Neural crest cell (in vitro differentiated cells): Measurements from ENCODE around the gene GPBAR1. TPM values are rescaled to one million over a fixed set of nuclear protein-coding genes. Genes with fewer than 3 reads are reported as not detected.
A peak's percentile ranks its signal among the peaks of the same experiment; 100 is the strongest.

Experiments
- DNase-seq: peaks from one replicate; pipeline ENCODE4 v3.0.0; 2021; ENCODE audit warnings: low read depth, mixed read lengths, low spot score
- H3K27ac Mint-ChIP-seq: one replicate; pipeline ENCODE4 v1.8.0; 2021; ENCODE audit warnings: mild to moderate bottlenecking, mixed read lengths; ENCODE audit not compliant: unreplicated experiment
- H3K27me3 Mint-ChIP-seq: 2 replicates; pipeline ENCODE4 v1.8.0; 2021; ENCODE audit warnings: low read depth, mild to moderate bottlenecking, mixed read lengths
- H3K36me3 Mint-ChIP-seq: 2 replicates; pipeline ENCODE4 v1.8.0; 2021; ENCODE audit warnings: low read depth, mild to moderate bottlenecking, mixed read lengths
- H3K4me1 Mint-ChIP-seq: 2 replicates; pipeline ENCODE4 v1.8.0; 2021; ENCODE audit warnings: mixed read lengths
- H3K4me3 Mint-ChIP-seq: one replicate; pipeline ENCODE4 v1.8.0; 2021; ENCODE audit warnings: mild to moderate bottlenecking, mixed read lengths
- H3K9me3 Mint-ChIP-seq: 2 replicates; pipeline ENCODE4 v1.8.0; 2021; ENCODE audit warnings: mixed read lengths
- total RNA-seq: library from RNA; stranded (reverse); gene quantifications from 2 replicates; pipeline ENCODE4 v1.2.1, GENCODE V29; 2021
- TF ChIP-seq, protein P1 (sequence below): fragments of 200-600 bp; sonication (generic); conservative IDR thresholded peaks from 2 replicates; pipeline ENCODE4 v1.5.0; 2021; ENCODE audit warnings: antibody characterized with exemption, mild to moderate bottlenecking

The GPBAR1 gene
- total RNA-seq, 1 donor from 2014 or later, result 0.14 TPM

DNA sequence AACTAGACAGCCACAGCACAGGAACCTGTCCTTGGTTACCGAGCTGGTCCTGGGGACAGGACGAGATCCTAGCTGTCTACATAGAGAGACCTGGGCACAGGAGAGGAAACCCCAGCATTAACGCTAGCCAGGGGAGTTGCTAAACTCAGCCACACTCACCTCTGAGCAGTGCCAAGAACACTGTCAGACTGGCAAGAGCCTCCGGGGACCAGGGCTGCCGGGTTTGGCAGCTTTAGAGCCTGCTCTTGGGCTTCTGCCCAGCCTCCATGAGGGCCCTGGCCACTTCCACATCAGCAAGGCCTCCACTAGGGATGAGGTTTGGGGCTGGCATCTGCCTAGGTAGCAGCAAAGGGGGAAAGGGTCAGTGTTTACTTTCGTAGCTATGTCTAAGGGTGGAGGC lies 24.8 kb downstream of the GPBAR1 start:
- DNase-seq, result no peak

DNA sequence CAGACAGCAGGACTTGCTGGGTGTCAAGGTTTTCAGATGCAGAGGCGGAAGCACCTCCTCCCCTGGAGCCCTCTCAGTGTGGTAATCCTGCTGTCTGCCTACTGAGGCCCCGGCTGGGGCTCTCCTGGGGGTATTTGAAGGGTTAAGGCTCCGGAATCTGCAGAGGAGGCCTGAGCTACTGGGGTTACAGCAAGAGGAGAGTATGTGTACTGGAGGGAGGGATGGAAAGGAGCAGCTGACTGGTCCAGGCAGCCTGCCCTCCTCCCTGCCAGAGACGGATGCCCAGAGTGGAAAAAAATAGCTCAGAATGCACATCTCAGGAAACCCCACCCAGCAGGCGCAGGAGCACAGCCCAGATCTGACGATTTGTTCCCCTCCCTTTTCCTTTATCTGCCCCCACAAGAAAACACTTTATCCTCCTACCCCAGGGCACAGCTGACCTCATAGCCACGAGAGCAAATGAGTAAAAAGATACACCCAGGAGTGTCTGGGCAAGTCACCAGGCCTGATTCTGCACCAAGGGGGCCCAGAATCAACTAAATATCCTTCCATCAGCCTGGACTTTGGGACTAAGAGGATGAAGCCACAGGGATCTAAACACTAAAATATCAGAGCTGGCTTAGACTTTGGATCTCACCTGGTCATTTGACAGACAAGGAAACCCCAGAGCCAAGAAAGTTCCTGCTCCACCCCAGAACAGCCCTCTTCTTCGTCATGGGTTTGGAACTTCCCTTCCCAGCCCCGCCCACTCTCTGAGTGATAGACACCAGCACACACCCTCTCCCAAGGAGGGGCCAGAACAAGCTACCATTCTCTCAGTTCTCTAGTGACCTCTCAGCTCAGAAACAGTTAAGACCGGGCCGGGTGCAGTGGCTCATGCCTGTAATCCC lies 26.0 kb downstream of the GPBAR1 start:
- peaks cover 28% of the 10 kb centered on the region for H3K4me1 Mint-ChIP-seq
- H3K4me3 Mint-ChIP-seq, result peak overlapping the region; percentile 16
- H3K27me3 Mint-ChIP-seq, result no peaks in the 10 kb centered on the region
- DNase-seq, result peak; percentile 34
- H3K9me3 Mint-ChIP-seq, result no peaks in the 10 kb centered on the region
- TF ChIP-seq, protein P1, sequence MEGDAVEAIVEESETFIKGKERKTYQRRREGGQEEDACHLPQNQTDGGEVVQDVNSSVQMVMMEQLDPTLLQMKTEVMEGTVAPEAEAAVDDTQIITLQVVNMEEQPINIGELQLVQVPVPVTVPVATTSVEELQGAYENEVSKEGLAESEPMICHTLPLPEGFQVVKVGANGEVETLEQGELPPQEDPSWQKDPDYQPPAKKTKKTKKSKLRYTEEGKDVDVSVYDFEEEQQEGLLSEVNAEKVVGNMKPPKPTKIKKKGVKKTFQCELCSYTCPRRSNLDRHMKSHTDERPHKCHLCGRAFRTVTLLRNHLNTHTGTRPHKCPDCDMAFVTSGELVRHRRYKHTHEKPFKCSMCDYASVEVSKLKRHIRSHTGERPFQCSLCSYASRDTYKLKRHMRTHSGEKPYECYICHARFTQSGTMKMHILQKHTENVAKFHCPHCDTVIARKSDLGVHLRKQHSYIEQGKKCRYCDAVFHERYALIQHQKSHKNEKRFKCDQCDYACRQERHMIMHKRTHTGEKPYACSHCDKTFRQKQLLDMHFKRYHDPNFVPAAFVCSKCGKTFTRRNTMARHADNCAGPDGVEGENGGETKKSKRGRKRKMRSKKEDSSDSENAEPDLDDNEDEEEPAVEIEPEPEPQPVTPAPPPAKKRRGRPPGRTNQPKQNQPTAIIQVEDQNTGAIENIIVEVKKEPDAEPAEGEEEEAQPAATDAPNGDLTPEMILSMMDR, result no peak
- peak overlapping the region; percentile 80 for H3K27ac Mint-ChIP-seq
- H3K36me3 Mint-ChIP-seq, result no peaks in the 10 kb centered on the region

More for the DNA sequence above, 24.8 kb downstream of the GPBAR1 start:
- TF ChIP-seq, protein P1, result no peak
- Mint-ChIP-seq H3K4me1 (peaks cover 28% of the 10 kb centered on the region), H3K27me3 (no peaks in the 10 kb centered on the region), H3K9me3 (no peaks in the 10 kb centered on the region), H3K4me3 (no peak overlapping the region), H3K36me3 (no peaks in the 10 kb centered on the region), H3K27ac (peak overlapping the region; percentile 73)

DNA sequence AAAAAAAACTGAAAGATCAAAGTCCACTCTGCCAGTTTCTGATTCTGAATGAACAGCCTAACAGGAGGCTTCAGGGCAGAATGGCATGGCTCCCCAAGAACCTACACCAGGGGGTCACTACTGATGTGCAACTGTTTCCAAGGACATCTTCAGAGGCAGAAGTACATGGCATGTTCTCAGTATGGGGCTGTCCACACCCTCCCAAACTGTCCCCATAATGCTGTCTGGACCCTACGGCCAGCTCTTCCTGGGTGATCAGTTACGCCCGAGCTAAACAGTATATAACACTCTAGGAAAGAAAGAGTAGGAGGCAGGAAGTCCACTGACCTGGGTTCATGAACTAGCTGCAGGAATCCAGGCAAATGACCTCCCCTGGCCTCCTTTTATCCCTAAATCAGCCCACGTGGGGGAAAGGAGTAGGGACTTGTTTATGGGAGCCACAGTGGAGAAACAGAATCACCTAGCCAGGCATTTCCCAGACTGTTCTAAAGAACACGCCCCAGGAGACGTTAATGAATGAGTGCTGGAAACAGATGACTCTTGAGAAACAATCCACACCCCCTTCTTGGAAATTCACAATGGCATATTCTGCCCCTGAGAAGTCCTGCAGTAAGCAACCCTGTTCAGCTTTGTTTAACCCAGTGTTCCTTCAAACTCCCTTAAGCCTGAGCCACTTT lies 29.0 kb downstream of the GPBAR1 start:
- H3K4me3 Mint-ChIP-seq, result peak overlapping the region; percentile 17
- no peak for DNase-seq
- H3K27me3 Mint-ChIP-seq, result no peaks in the 10 kb centered on the region
- H3K27ac Mint-ChIP-seq, result no peak overlapping the region
- peaks cover 34% of the 10 kb centered on the region for H3K4me1 Mint-ChIP-seq
- no peaks in the 10 kb centered on the region for H3K9me3 Mint-ChIP-seq
- no peaks in the 10 kb centered on the region for H3K36me3 Mint-ChIP-seq
- TF ChIP-seq, protein P1, result no peak

DNA sequence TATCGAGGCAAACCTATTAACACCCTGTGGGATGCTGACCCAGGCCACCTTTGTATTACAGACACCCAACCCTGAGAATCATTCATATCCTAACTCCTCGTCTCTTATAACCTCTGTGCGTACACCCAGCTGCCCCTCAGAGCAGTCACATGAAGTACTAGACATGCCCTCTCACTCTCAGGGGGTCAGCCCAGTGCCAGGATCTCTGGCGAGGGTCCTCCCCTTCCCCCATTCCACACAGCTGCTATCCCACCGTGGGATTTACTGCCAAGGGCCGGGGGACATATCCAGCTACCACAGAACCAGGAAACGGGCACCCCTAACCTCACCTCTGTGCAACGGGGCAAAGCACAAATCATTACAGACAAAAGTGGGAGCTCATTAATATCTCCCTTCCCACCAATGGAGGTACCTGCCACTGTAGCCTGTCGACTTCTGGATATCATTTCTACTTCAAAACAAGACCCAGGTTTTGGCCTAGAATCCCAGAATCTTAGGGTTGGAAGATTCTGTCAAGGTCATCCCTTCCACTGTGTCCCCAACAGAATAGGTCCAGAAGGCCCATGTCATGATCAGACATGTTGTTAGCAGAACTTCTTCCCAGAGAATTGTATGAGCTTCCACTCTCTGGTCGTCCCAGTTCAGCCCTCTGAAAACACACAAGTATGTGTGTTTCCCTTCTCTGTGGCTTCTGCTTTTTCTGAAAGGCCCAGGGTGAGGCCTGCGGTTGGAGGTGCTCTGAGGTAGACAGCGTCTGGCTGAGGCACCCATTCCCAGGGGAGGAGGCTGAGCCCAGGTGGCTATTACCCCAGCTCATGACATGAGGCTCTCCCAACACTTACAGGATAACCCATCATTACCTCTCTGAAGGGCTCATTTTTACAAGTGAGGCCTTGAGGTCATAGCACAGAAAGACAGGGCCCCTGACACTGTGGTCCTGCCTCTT lies 29.8 kb downstream of the GPBAR1 start:
- peaks cover 34% of the 10 kb centered on the region for H3K4me1 Mint-ChIP-seq
- no peaks in the 10 kb centered on the region for H3K9me3 Mint-ChIP-seq
- no peak overlapping the region for H3K4me3 Mint-ChIP-seq
- no peak for DNase-seq
- H3K27ac Mint-ChIP-seq, result no peak overlapping the region
- no peaks in the 10 kb centered on the region for H3K27me3 Mint-ChIP-seq
- TF ChIP-seq, protein P1, result no peak
- H3K36me3 Mint-ChIP-seq, result no peaks in the 10 kb centered on the region

DNA sequence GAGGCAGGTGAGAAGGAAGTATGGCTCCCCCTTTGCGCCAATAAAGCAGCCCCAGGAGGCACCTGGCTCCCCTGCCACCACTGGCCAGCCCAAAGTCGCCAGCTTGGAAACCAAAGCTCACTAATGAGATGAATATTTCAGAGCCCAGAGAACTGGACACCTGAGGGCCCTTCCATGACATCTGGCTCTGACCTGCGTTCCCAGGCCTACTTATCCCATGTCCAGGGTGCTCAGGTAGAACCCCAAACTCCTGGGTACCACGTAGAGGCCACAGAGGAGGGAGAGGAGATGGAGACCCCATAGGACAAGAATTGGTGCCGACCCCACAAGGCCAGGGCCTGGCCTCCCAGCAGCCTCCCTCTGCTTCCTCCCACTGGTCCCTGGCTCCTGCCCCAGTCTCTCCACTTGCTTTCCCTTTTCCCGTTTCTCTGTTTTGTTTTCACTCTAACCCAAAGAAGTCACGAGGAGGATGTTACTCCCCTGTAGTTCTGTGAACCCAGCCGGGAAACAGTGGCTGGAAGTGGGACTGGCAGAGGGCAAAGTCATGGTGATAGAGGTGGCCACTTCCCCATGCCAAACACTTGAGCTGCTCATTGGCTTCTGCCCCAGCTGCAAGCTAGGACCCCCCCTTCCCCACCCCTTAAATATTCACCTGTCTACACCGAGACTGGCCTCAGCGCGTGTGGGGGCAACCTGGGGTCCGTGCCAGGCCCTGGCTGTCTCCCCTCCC lies 30.7 kb downstream of the GPBAR1 start:
- Mint-ChIP-seq H3K9me3 (no peaks in the 10 kb centered on the region), H3K4me1 (peaks cover 30% of the 10 kb centered on the region), H3K27me3 (no peaks in the 10 kb centered on the region), H3K4me3 (peak overlapping the region; percentile 19), H3K27ac (no peak overlapping the region), H3K36me3 (no peaks in the 10 kb centered on the region)
- TF ChIP-seq, protein P1, result no peak
- DNase-seq, result no peak
